Esophagus squamous epithelium (tissue), 4 donors: ENCODE measurements around the gene LUZP1.

Source experiments
- CTCF ChIP-seq, 6 experiments: fragments of 450-650 bp in 4 of 6; fragments of 200-600 bp in 2 of 6; sonication (generic) in 2 of 6; IDR thresholded peaks; one replicate each; pipeline ENCODE4 v1.5.1; 2016 to 2019; ENCODE audit warnings: antibody characterized with exemption in 6 of 6, mild to moderate bottlenecking in 4 of 6, moderate library complexity in 4 of 6
- POLR2A ChIP-seq, 4 donors: fragments of 450-650 bp; IDR thresholded peaks; one replicate each; pipeline ENCODE4 v1.6.1; 2017; ENCODE audit warnings: antibody characterized with exemption in 4 of 4, mild to moderate bottlenecking in 4 of 4, moderate library complexity in 3 of 4

GRCh38 chr1:23123528-23123927 lies 45.1 kb downstream of the LUZP1 start:
- TF ChIP-seq CTCF (IDR thresholded peaks at IDR 0.05): no peak
- no peak for TF ChIP-seq POLR2A (IDR thresholded peaks at IDR 0.05)
